ENCODE measurements around the gene SEMA3B.
"Not testable (repeated sequence)": the region's sequence is repeated elsewhere in the genome, so short reads cannot be mapped to it uniquely, and the experiment has no call there.

Gene SEMA3B

GRCh38 chr3:50294089-50294488 is 25.1 kb downstream of the SEMA3B start:
- no peak for DNase-seq (ENCODE audit: low read depth)

GRCh38 chr3:50294492-50295403 is 25.8 kb downstream of the SEMA3B start:
- DNase-seq (ENCODE audit: low read depth) = no peak

DNA sequence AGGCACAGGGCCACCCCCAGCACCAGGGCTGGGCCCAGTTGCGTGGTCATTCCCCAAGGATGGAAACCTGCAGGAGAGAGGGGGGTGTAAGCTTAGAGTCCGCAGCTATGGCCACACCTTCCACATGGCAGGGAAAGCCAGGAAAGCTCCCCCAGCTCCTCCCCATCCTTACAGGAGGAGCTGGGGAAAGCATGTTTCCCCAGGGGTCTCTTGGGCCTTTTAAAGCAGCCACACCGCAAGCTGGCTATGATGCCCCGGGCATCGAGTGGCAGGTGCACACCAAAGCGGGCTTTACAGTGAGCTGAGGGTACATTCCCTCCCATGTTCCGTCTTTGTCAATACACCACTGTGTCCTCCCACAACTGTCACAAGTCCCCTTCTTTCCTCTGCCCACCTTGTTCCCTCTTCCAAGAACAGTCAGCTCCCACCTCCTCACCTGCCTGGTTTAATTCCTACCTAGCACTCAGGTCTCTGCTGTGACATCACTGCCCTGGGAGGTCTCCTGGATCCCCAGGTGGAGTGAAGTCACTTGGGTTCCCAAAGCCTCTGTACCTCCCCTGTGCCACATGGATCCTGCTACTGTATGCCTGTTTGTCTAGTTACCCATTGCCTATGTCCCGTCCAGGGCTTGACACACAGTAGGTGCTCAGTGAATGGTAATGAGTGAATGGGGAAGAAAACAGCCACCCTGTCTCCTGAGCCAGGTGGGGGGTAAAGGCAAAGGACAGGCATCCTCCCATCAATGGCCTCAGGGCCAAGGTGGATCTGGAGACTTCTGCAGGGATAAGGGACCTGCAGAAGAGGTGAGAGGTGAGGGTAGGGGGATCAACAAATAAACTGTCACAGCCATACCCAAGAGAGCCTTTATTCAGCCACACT is 26.8 kb downstream of the SEMA3B start:
- DNase-seq (ENCODE audit: low read depth) = no peak

DNA sequence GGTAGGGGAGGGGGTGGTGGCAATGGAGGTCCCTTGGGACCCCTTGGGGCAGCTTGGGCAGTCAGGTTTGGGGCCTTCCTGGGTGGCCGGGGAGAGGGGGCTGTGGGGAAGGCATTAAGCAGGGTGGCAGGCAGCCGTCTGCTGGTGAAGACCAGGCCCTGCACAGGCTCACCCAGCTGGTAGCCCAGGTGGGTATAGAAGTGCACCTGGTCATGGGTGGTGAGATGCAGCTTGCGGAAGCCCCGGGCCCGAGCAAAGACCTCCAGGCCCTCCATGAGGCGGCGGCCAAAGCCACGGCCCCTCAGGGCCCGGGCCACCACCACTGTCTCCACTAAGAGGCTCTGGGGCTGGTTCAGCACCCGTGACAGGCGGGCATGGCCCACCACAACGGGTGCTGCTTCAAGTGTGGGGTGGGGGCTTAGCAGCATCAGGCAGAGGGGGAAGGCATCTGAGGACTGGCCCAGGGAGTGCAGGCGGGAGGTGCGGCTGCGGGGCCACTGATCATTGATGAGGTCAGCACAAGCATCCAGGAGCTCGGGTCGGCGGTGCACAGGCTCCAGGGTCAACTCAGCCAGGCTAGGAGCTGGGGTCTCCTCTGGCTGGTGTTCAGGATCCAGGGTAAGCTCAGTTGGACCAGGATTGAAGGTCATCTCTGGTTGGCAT is 27.9 kb downstream of the SEMA3B start:
- no peak for DNase-seq (ENCODE audit: low read depth)

GRCh38 chr3:50297384-50297775 is 28.4 kb downstream of the SEMA3B start:
- DNase-seq (ENCODE audit: low read depth) = no peak

DNA sequence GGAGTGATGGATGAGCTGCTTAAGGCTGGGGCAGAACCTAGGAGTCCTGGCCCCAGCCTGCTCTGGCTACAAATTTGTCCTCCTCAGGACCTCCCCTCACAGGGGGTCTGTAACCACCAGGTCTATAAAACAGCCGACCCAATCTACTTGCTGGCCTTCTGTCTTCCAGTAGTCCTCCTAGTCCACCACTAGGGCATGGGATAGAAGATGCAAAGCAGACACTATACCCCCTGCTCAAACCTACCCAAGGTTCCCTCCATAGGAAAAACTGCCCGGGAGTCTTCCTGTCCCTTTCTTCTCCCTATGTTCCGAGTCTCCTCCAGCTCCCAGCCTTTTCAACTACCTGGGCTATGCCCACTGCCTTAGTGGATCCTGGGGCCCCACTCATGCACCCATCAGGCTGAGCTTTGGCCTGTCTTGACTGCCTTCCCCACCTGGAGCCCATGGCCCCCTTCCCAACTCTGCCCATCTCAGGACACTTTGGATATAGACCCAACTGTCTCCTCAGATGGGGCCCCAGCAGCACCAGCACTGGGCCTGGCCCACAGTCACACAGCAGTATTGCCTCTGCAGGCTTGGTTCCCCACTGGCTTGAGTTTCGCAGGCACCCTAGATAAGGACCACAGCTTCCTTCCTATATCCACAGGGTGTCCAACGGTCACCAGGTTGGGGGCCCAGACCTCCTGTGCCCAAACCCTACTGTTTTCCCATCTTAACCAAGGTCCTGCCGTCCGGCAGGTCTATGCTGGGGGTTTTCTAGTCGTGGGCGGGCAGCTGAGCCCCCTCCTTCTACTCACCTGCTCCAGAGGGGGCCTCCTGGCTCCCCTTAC is 29.2 kb downstream of the SEMA3B start:
- DNase-seq (ENCODE audit: low read depth) = no peak

DNA sequence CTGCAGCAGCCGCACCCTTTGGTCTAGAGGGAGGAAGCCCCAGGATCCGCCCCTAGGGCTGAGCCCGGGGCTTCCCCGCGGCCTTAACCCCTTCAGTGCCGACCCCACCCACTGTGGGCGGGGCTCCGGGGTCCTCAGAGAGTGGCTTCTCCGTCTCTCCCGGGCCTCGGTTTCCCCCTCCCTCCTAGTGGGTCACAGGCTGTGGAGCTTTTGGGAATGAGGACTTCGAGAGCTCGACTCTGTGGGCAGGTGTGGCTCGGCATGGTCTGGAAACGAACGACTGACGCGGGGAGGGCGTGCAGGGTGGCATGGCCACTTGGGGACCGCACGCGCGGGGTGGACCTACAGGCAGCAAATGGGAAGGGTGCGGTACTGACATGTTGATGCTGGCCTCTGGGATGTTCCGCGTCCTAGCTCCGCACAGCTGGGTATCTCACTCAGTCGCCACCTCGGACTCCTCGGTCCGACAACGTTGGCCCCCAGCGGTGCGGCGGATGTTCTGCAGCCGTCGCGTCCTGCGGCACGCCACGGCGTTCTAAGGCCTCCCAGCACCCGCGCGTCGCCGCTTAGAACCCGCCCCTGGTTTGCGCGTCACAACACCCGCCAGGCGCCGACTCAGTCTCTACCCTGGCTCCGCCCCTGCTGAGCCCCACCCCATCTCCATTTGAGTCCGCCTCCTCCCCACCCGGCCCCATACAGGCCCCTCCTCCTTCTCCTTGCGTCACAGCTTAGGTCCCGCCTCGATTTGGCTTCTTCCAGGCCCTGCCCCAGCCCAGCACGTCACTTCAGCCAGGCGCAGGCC is 30.1 kb downstream of the SEMA3B start, which contains the start of the genes HYAL3 and NAA80:
HYAL3 (minus strand) TSS at position 570 of the 802 bp plus-strand sequence. CDS start 3,803 bp downstream, outside the sequence.
NAA80 (minus strand) TSS at position 570 of the 802 bp plus-strand sequence. CDS start 1,942 bp downstream, outside the sequence.
- DNase-seq (ENCODE audit: low read depth) = peak; percentile 98

DNA sequence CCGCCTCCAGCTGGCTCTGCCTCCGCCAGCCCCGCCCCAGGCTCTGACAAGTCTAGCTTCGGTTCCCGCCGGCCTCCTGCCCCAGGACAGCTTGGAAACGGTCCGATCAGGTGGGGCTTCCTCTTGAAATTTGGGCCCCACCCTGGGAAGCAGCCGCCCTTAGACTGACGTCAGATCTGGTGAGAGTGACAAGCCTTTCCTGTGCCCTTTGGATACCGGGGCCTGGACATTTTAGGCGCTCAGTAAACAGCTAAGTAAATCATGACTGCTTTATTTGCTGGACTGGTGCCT is 30.6 kb downstream of the SEMA3B start:
- DNase-seq (ENCODE audit: low read depth) = no peak

DNA sequence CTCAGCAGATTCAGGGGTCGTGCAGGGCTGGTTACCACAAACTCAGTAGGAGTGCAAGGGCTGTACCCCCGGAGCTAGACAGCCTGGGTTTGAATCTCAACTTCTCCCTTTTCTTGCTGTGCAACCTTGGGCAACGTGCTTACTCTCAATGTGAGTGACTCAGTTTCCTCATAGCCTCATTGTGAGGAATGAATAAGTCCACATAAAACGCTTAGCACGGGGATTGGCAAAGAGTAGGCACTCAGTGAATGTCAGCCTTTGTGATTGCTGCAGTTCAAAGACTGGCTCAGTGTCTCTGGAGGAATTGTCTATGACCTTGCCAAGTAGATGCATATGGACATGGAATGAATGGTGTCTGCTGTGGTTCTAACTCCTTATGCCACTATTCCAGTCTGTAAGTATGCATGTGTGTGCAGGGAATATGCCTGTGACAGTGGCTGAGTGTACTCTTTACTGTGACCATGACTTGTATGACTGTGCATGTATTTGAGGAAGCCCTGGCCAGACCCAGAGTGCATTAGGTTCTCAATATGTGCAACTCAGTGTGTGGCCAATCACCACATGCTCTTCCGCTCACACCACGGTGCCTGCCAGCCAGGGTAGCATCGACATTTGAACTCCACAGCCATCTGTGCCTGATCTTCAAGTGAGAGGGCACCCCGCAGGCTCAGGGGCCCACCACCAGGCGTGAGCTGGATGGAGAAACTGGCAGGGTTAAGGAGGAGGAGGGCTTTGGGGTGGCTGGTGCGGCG is 31.2 kb downstream of the SEMA3B start:
- no peak for DNase-seq (ENCODE audit: low read depth)

DNA sequence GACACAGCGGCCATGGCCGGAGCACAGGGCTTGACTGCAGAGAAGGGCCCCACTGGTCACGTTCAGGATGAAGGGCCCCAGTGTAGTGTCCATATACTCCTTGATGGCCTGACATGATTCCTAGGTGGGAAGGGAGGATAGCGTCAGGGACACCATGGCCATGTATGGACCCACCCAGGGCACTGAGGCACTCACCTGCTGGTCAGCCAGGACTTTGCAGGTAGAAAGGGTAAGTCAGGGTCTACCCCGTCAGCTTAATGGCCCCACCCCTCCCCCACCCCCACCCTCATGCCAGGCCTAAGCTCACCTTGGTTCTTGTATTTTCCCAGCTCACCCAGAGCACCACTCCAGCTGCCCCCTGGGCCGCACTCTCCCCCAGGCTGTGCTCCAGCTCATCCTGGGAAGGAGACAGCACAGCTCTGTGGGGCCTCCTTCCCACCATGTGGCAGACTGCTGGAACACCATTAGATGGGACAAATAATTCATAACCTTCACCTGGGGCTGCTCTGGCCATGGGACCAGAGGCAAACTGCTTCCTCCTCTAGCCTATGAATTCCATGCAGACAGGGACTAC is 31.8 kb downstream of the SEMA3B start:
- no peak for DNase-seq (ENCODE audit: low read depth)

DNA sequence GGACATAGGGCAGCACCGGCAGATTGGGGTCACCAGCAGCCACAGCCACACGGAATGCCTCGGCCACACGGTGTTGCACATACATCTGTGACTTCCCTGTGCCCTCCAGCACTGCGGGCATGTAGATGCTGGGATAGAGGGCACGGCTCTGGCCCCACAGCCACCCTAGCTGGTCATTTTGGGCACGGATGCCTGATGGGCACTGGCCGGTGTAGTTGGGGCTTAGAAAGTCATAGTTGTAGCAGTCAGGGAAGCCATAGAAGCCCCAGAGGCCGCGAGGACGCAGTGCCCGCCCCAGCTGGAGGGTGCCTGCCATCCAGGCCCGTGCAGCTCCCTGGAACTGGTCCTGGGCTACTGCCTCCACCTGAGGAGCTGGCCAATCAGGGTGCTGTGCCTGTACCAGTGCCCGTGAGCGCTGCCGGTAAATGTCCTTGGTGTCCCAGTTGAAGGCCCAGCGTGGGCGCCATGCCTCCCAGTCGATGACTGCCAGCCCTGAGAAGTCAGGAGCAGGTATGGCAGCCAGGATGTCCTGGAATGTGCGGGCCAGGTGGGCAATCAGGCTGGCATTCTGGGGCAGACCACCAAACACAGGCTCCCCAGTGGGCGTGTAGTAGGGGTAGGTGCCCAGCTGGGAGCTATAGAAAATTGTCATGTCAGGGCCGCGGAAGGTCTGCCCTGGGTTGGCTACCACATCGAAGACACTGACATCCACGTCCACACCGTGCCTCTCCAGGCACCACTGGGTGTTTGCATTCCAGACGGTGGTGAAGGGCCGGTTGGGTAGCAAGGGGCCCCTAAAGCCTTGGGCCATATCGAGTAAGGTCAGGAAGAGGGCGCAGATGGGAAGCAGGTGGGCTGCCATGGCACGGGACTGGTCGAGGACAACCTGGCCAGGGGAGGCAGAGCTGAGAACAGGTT is 33.4 kb downstream of the SEMA3B start:
- no peak for DNase-seq (ENCODE audit: low read depth)

GRCh38 chr3:50303013-50303815 is 34.3 kb downstream of the SEMA3B start, which contains the start of gene HYAL1:
Gene HYAL1, minus strand, starts transcription at chr3:50303574. Its CDS starts 618 bp downstream, at chr3:50302956.
- no peak for DNase-seq (ENCODE audit: low read depth)

DNA sequence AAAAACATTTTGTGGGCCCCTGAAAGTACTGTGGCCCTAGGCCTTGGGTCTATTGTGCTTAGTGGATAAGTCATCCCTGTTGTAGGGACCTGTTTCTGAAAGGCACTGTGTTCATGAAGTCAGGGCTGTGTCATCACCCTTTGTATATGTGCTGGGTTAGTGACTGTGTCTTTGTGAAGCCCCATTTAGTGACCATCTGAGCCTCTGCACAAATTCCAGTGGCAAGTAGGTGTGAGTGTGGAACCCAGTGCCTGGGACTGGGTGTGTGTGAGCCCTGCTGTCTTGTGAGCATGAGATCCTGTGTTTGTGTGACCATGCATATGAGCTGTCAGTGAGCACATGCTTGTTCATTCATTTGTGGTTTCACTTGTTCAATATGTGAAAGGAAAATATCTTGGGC is 35.7 kb downstream of the SEMA3B start:
- DNase-seq (ENCODE audit: low read depth) = no peak

DNA sequence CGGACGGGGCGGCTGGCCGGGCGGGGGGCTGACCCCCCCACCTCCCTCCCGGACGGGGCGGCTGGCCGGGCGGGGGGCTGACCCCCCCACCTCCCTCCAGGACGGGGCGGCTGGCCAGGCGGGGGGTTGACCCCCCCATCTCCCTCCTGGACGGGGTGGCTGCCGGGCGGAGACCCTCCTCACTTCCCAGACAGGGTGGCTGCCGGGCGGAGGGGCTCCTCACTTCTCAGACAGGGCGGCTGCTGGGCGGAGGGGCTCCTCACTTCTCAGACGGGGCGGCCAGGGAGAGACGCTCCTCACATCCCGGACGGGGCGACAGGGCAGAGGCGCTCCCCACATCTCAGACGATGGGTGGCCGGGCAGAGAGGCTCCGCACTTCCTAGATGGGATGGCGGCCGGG is 43.1 kb downstream of the SEMA3B start:
- not testable (repeated sequence) for DNase-seq (ENCODE audit: low read depth)

DNA sequence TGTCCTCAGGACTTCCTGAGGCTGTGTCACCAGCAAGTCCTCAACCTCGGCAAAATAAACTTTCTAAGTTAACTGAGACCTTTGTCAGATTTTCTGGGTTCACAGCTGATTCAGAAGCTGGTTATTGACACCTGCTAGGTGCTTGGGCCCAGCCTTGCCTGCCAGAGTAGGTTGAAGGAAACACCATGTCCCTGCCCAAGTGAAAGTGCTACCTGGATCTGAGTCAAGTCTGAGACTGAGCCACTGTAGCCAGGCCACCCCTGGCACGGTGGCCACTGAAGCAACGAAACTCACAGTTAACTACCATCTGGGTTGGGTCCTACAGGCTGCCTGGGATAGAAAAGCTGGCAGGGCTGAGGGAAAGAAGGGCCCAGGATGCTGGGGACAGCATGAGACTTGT is 45.4 kb downstream of the SEMA3B start:
- no peak for DNase-seq (ENCODE audit: low read depth)

DNA sequence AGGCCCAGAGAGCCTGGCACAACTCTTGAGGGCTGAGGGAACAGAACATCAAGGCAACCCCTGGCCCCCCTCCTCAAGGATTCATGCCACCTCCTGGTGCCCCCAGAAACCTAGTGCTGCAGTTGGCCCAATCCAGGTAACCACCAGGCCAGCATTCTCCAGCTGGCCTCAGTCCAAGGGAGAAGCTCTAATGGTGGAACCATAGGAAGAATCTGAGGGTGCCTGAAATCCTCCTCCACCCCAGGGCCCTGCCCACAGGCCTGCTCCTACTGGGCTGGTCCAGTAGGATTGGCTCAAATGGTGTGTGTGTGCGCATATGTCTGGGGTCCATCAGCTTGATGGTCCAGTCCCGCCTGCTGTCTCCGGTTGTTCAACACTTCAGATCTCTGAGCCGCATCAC is 45.9 kb downstream of the SEMA3B start:
- no peak for DNase-seq (ENCODE audit: low read depth)

DNA sequence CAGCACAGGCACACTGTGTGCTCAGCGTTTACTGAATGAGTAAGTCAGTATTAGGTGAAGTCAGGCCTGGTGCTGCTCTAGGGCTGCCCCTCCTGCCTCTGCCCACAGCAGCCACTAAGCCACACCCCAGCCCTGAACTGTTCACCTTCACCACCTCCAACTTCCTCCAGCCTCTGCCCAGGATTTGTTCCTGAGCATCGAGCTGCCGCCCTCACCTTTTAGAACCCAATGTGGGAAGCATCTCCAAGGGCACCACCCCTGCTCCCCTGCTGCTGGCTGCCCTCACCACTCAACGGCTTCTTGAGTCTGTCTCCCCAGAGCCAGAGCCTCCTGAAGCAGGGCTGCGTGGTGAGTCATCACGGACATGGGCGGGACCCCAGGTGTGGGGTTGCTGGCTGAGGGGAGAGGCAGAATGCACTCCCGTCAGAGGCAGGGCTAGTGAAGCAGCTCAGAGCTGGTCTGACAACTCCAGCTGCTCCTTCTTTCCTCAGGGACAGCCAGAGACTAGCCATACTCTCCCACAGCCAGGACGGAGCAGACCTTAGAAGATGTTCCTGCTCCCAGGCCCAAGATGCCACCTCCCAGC is 47.8 kb downstream of the SEMA3B start:
- DNase-seq (ENCODE audit: low read depth) = peak; percentile 62

Data from activated T-helper 1 cell treated with Interleukin-2 at 50 U/mL for 16 hours (primary cell).